ENCODE measurements around the gene KCNF1. TPM values are rescaled to one million over a fixed set of nuclear protein-coding genes. Genes with fewer than 3 reads are reported as not detected.
A peak's percentile ranks its signal among the peaks of the same experiment; 100 is the strongest.

Gene KCNF1
- total and polyA plus RNA-seq, 11 donors: 0.20 to 0.36 (median 0.23) TPM; not detected in 5

- intact Hi-C loops (cut with DNase I): no loop called here
- DNase-seq (no peak), ATAC-seq (no peak)
- no peaks in the 10 kb centered on the region for H3K27me3 ChIP-seq
- 75 to 88% (median 85%) methylated on average over 18 to 20 of the region's 20 CpGs for WGBS, 4 donors
- H3K4me1 ChIP-seq: peaks cover 0 to 40% (median 22%) of the 10 kb centered on the region in 12 donors
- H3K4me3 ChIP-seq: peak overlapping the region in 1 of 12 donors; percentile 16
- no peaks in the 10 kb centered on the region for H3K9me3 ChIP-seq
- H3K36me3 ChIP-seq: peaks cover 0 to 6% (median 0%) of the 10 kb centered on the region in 9 donors
- TF ChIP-seq POLR2A (IDR thresholded peaks at IDR 0.05) (no peak), CTCF (IDR thresholded peaks at IDR 0.05) (no peak)
- peak overlapping the region in 1 of 12 donors; percentile 46 for H3K27ac ChIP-seq
These were observed 31.0 kb upstream of the KCNF1 start for GRCh38 chr2:10880586-10881321.

- intact Hi-C loops (cut with DNase I): no loop called here
These were observed 29.2 kb upstream of the KCNF1 start for GRCh38 chr2:10882568-10882967.

GRCh38 chr2:10883066-10883465 is 28.7 kb upstream of the KCNF1 start:
- TF ChIP-seq CTCF (IDR thresholded peaks at IDR 0.05): no peak
- no peak for TF ChIP-seq POLR2A (IDR thresholded peaks at IDR 0.05)
- peaks cover 0 to 6% (median 0%) of the 10 kb centered on the region in 9 donors for H3K36me3 ChIP-seq
- ATAC-seq: no peak
- no peak for DNase-seq
- 86 to 98% (median 88%) methylated on average over 5 to 6 of the region's 6 CpGs for WGBS, 4 donors
- H3K4me3 ChIP-seq: no peak overlapping the region
- no peaks in the 10 kb centered on the region for H3K27me3 ChIP-seq
- H3K27ac ChIP-seq: no peak overlapping the region
- H3K9me3 ChIP-seq: no peaks in the 10 kb centered on the region
- intact Hi-C loops (cut with DNase I): no loop called here
- peaks cover 0 to 28% (median 13%) of the 10 kb centered on the region in 12 donors for H3K4me1 ChIP-seq

More at GRCh38 chr2:10882568-10882967, 29.2 kb upstream of the KCNF1 start:
- ATAC-seq (no peak), DNase-seq (no peak)
- no peak for TF ChIP-seq CTCF (IDR thresholded peaks at IDR 0.05)
- TF ChIP-seq POLR2A (IDR thresholded peaks at IDR 0.05): no peak
- H3K27ac ChIP-seq: no peak overlapping the region
- no peak overlapping the region for H3K4me3 ChIP-seq
- H3K9me3 ChIP-seq: no peaks in the 10 kb centered on the region
- peaks cover 0 to 33% (median 16%) of the 10 kb centered on the region in 12 donors for H3K4me1 ChIP-seq
- 90 to 93% (median 93%) methylated on average over 3 of the region's 3 CpGs for WGBS, 4 donors
- no peaks in the 10 kb centered on the region for H3K27me3 ChIP-seq
- H3K36me3 ChIP-seq: peaks cover 0 to 6% (median 0%) of the 10 kb centered on the region in 9 donors

GRCh38 chr2:10883801-10884478 is 27.8 kb upstream of the KCNF1 start:
- no peak for ATAC-seq
- TF ChIP-seq CTCF (IDR thresholded peaks at IDR 0.05) (no peak), POLR2A (IDR thresholded peaks at IDR 0.05) (no peak)
- Histone ChIP-seq H3K4me3 (no peak overlapping the region), H3K36me3 (peaks cover 0 to 6% (median 0%) of the 10 kb centered on the region in 9 donors), H3K9me3 (no peaks in the 10 kb centered on the region), H3K27ac (peak overlapping the region in 1 of 12 donors; percentile 2), H3K27me3 (no peaks in the 10 kb centered on the region), H3K4me1 (peaks cover 0 to 24% (median 13%) of the 10 kb centered on the region in 12 donors)
- no peak for DNase-seq
- 41 to 58% (median 43%) methylated on average over 10 of the region's 10 CpGs for WGBS, 4 donors
- intact Hi-C loops (cut with DNase I): no loop called here
